ENCODE measurements around the gene DDX10. TPM values are rescaled to one million over a fixed set of nuclear protein-coding genes. Genes with fewer than 3 reads are reported as not detected.

The DDX10 gene
- total and polyA plus RNA-seq, 9 of the 15 experiments (the other 6 are each of a cell fraction or from before 2014, with no cell fraction given), result 33.9 to 94.6 (median 50.7) TPM

DNA sequence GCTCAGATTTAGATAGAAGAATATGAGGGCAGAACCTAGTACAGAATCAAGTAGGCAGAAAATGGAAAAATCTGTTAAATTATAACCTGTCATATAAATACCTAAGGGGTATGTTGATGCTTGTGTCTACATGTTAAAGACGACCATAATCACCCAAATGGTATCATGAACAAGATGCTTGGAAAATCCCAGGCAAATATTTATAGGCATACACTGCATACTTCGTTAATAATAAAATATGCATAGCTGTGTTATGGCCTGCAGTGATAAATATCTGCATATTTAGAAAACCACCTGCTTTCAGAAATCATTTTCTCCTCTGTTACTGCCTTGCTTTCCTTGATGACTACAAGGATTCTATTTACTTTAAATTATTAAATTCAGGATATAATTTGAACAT lies 18.9 kb upstream of the DDX10 start:
- Histone ChIP-seq H3K9ac (ENCODE audit: insufficient read depth in 1 of 2, low read depth in 2 of 2, low read length in 2 of 2) (no peak overlapping the region), H3K36me3 (ENCODE audit: control insufficient read depth, insufficient read depth, low read length) (no peaks in the 10 kb centered on the region), H2AFZ (ENCODE audit: low read depth, low read length) (no peak overlapping the region), H3K9me3 (replicated peaks; ENCODE audit: control insufficient read depth, insufficient read depth, low read depth, low read length) (no peaks in the 10 kb centered on the region), H3K27me3 (ENCODE audit: control insufficient read depth in 2 of 2, insufficient read depth in 2 of 2, low read length in 2 of 2) (no peaks in the 10 kb centered on the region), H3K4me3 (no peak overlapping the region), H3K27ac (ENCODE audit: extremely low read depth, low read depth, low read length) (no peak overlapping the region), H3K79me2 (ENCODE audit: control insufficient read depth, insufficient read depth, low read length) (no peaks in the 10 kb centered on the region), H3K4me1 (replicated peaks in 1 of 2; ENCODE audit: control insufficient read depth in 2 of 2, insufficient read depth in 2 of 2, low read length in 2 of 2) (peaks cover 0 to 2% of the 10 kb centered on the region in 2 experiments; a peak in 2 of 5 replicates), H3K9me1 (ENCODE audit: control insufficient read depth, insufficient read depth, low read length) (no peaks in the 10 kb centered on the region), H3K4me2 (ENCODE audit: insufficient read depth, low read length) (no peak overlapping the region), H4K20me1 (replicated peaks; ENCODE audit: control insufficient read depth, insufficient read depth, low read length) (no peaks in the 10 kb centered on the region)
- TF ChIP-seq ZNF77 (CRISPR knock-in tag; IDR thresholded peaks at IDR 0.05), result no peak
- no peak for TF ChIP-seq TCFL5 (CRISPR knock-in tag; conservative IDR thresholded peaks at IDR 0.05)
- TF ChIP-seq, protein P1, sequence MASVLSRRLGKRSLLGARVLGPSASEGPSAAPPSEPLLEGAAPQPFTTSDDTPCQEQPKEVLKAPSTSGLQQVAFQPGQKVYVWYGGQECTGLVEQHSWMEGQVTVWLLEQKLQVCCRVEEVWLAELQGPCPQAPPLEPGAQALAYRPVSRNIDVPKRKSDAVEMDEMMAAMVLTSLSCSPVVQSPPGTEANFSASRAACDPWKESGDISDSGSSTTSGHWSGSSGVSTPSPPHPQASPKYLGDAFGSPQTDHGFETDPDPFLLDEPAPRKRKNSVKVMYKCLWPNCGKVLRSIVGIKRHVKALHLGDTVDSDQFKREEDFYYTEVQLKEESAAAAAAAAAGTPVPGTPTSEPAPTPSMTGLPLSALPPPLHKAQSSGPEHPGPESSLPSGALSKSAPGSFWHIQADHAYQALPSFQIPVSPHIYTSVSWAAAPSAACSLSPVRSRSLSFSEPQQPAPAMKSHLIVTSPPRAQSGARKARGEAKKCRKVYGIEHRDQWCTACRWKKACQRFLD (CRISPR knock-in tag; IDR thresholded peaks at IDR 0.05), result no peak
- no TSS peak for BruUV-seq (replicated peaks)
- no peak for ATAC-seq
- in situ Hi-C loops (cut with MboI) (loop anchor here (10.0 kb wide), 1 partner anchor 231 kb away; no protein-coding TSS in a partner anchor), intact Hi-C loops (cut with micrococcal nuclease) (loop anchor here (5.0 to 10.0 kb wide), 3 partner anchors 149 to 639 kb away; partner anchors contain the start of genes CUL5 and POGLUT3)
- ChIA-PET POLR2A (interaction anchor here (0.9 kb wide), 1 partner anchor 527 kb away, joined by 4 read pairs; no protein-coding TSS in a partner anchor), CTCF (ENCODE audit: low intra/inter-chr PET ratio) (interaction anchor here (0.6 to 2.6 kb wide), 2 partner anchors 58 to 373 kb away, joined by 3 to 9 read pairs; no protein-coding TSS in a partner anchor)
- no peak for FAIRE-seq
- no peak for DNase-seq (ENCODE audit: extremely low read depth in 1 of 4, low spot score in 3 of 4)
- WGBS (ENCODE audit: insufficient coverage, low coverage, missing lambda C conversion rate), result 4% methylated on average over 2 of the region's 2 CpGs

DNA sequence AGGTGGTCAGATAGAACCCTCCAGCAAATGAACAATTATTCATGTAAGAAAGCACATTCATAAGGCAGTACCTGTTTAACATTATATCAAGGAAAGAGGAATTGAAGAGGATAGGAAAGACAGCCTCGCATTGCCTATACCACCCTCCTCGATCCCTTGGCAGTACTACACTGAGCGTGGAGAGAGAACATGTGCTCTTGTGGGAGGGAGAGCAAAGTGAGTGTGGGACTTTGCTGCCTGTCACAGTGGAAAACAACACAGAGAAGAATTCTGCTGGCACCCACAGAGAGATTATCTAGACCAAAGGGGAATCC lies 17.5 kb upstream of the DDX10 start:
- FAIRE-seq (no peak), DNase-seq (ENCODE audit: extremely low read depth in 1 of 4, low spot score in 3 of 4) (no peak), ATAC-seq (no peak; the same call in 1 of the 3 replicates)
- Histone ChIP-seq H3K27me3 (ENCODE audit: control insufficient read depth in 2 of 2, insufficient read depth in 2 of 2, low read length in 2 of 2) (no peaks in the 10 kb centered on the region), H3K9me1 (ENCODE audit: control insufficient read depth, insufficient read depth, low read length) (no peaks in the 10 kb centered on the region), H3K79me2 (ENCODE audit: control insufficient read depth, insufficient read depth, low read length) (no peaks in the 10 kb centered on the region), H2AFZ (ENCODE audit: low read depth, low read length) (peak overlapping the region; percentile 7), H3K9me3 (replicated peaks; ENCODE audit: control insufficient read depth, insufficient read depth, low read depth, low read length) (no peaks in the 10 kb centered on the region), H4K20me1 (replicated peaks; ENCODE audit: control insufficient read depth, insufficient read depth, low read length) (no peaks in the 10 kb centered on the region), H3K4me1 (replicated peaks in 1 of 2; ENCODE audit: control insufficient read depth in 2 of 2, insufficient read depth in 2 of 2, low read length in 2 of 2) (peaks cover 0 to 2% of the 10 kb centered on the region in 2 experiments; a peak in 2 of 5 replicates), H3K27ac (ENCODE audit: extremely low read depth, low read depth, low read length) (no peak overlapping the region), H3K4me3 (no peak overlapping the region), H3K9ac (ENCODE audit: insufficient read depth in 1 of 2, low read depth in 2 of 2, low read length in 2 of 2) (peak overlapping the region in 1 of 2 experiments; percentile 32; a peak in 1 of 4 replicates), H3K36me3 (ENCODE audit: control insufficient read depth, insufficient read depth, low read length) (no peaks in the 10 kb centered on the region), H3K4me2 (ENCODE audit: insufficient read depth, low read length) (no peak overlapping the region)
- 67% methylated on average over 3 of the region's 3 CpGs for WGBS (ENCODE audit: insufficient coverage, low coverage, missing lambda C conversion rate)
- POLR2A ChIA-PET, result interaction anchor here (0.6 kb wide), 2 partner anchors 148 to 1113 kb away, joined by 3 to 6 read pairs; no protein-coding TSS in a partner anchor
- intact Hi-C loops (cut with micrococcal nuclease), result loop anchor here (1.0 to 10.0 kb wide), 4 partner anchors 59 to 640 kb away; partner anchors contain the start of genes CUL5 and POGLUT3
- in situ Hi-C loops (cut with MboI), result loop anchor here (10.0 kb wide), 1 partner anchor 233 kb away; no protein-coding TSS in a partner anchor
- no TSS peak for BruUV-seq (replicated peaks)
- CTCF ChIA-PET (ENCODE audit: low intra/inter-chr PET ratio), result interaction anchor here (1.4 to 2.6 kb wide), 2 partner anchors 59 to 530 kb away, joined by 8 to 9 read pairs; no protein-coding TSS in a partner anchor
- TF ChIP-seq NCOR1 (IDR thresholded peaks at IDR 0.05) (no peak), CBX5 (IDR thresholded peaks at IDR 0.05; ENCODE audit: borderline replicate concordance, low read depth) (no peak), FOXJ3 (CRISPR knock-in tag; IDR thresholded peaks at IDR 0.05) (no peak), HMG20A (CRISPR knock-in tag; conservative IDR thresholded peaks at IDR 0.05) (no peak), CXXC5 (CRISPR knock-in tag; IDR thresholded peaks at IDR 0.05) (no peak), LCOR (CRISPR knock-in tag; IDR thresholded peaks at IDR 0.05) (no peak), SRSF7 (optimal IDR thresholded peaks at IDR 0.05; ENCODE audit: low read depth, low read length) (no peak)
- TF ChIP-seq, protein P2, sequence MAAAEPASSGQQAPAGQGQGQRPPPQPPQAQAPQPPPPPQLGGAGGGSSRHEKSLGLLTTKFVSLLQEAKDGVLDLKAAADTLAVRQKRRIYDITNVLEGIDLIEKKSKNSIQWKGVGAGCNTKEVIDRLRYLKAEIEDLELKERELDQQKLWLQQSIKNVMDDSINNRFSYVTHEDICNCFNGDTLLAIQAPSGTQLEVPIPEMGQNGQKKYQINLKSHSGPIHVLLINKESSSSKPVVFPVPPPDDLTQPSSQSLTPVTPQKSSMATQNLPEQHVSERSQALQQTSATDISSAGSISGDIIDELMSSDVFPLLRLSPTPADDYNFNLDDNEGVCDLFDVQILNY (CRISPR knock-in tag; IDR thresholded peaks at IDR 0.05), result no peak
